OCI-LY7 (cell line): ENCODE results near the gene ZDHHC8. TPM values are rescaled to one million over a fixed set of nuclear protein-coding genes. Genes with fewer than 3 reads are reported as not detected.

Source experiments
- BruUV-seq: library from RNA; stranded (reverse); fragments of 400-500 nt; replicated peaks from 2 replicates; lab custom pipeline; 2021; lab: Mats Ljungman, UMichigan
- CTCF ChIA-PET: fragments of 300-600 bp; sonication (Branson Sonifier 250); formaldehyde crosslinking; loops from one replicate; lab custom pipeline; 2022; ENCODE audit warnings: antibody characterized with exemption; ENCODE audit not compliant: unreplicated experiment; lab: Charles Lee
- POLR2A ChIA-PET: fragments of 300-600 bp; sonication (Branson Sonifier 250); formaldehyde crosslinking; loops from one replicate; lab custom pipeline; 2022; ENCODE audit warnings: antibody characterized with exemption; lab: Charles Lee
- DNase-seq: peaks from one replicate; pipeline ENCODE4 v3.0.0-alpha.2; 2015; ENCODE audit warnings: low spot score
- H2AFZ ChIP-seq: fragments of 200-600 bp; sonication (generic), shearing (Covaris generic); 2 replicates; pipeline ENCODE4 v1.6.1; 2014; ENCODE audit warnings: mild to moderate bottlenecking, antibody characterized with exemption, low read length, moderate library complexity
- H3K27ac ChIP-seq: fragments of 200-600 bp; sonication (generic); 2 replicates; pipeline ENCODE4 v1.5.1; 2014; ENCODE audit warnings: mixed run types, low read depth, mild to moderate bottlenecking, moderate library complexity, low read length, inconsistent platforms; ENCODE audit not compliant: poor library complexity, severe bottlenecking
- H3K36me3 ChIP-seq: fragments of 200-600 bp; sonication (generic); 2 replicates; pipeline ENCODE4 v1.6.1; 2014; ENCODE audit warnings: mild to moderate bottlenecking, antibody characterized with exemption, low read length, moderate library complexity, mixed read lengths; ENCODE audit not compliant: insufficient read depth
- H3K4me1 ChIP-seq: fragments of 200-600 bp; sonication (generic); 2 replicates; pipeline ENCODE4 v1.5.1; 2014; ENCODE audit warnings: mild to moderate bottlenecking, low read length; ENCODE audit not compliant: insufficient read depth, poor library complexity, severe bottlenecking
- H3K4me2 ChIP-seq: fragments of 200-600 bp; sonication (generic); 2 replicates; pipeline ENCODE4 v1.6.1; 2014; ENCODE audit warnings: mild to moderate bottlenecking, low read length
- H3K4me3 ChIP-seq: fragments of 200-600 bp; sonication (generic); 2 replicates; pipeline ENCODE4 v1.5.1; 2014; ENCODE audit warnings: mild to moderate bottlenecking, low read depth, low read length; ENCODE audit not compliant: poor library complexity, severe bottlenecking
- H3K79me2 ChIP-seq: fragments of 200-600 bp; sonication (generic); 2 replicates; pipeline ENCODE4 v1.6.1; 2016; ENCODE audit warnings: low read depth, mild to moderate bottlenecking, low read length, moderate library complexity, mixed read lengths; ENCODE audit not compliant: insufficient read depth
- H3K9me2 ChIP-seq: fragments of 200-600 bp; sonication (generic); 2 replicates; pipeline ENCODE4 v1.6.1; 2016; ENCODE audit warnings: mild to moderate bottlenecking, low read length, mixed read lengths; ENCODE audit not compliant: insufficient read depth
- H3K9me3 ChIP-seq: fragments of 200-600 bp; sonication (generic); 2 replicates; pipeline ENCODE4 v1.6.1; 2014; ENCODE audit warnings: mild to moderate bottlenecking, mixed run types, low read length, mixed read lengths
- H4K20me1 ChIP-seq: fragments of 200-600 bp; sonication (generic); 2 replicates; pipeline ENCODE4 v1.6.1; 2014; ENCODE audit warnings: mild to moderate bottlenecking, antibody characterized with exemption, low read length, moderate library complexity, mixed read lengths; ENCODE audit not compliant: insufficient read depth
- EZH2phosphoT487 ChIP-seq: fragments of 200-600 bp; sonication (generic); IDR thresholded peaks from 2 replicates; pipeline ENCODE4 v1.6.1; 2018; ENCODE audit warnings: low read depth, borderline replicate concordance, mild to moderate bottlenecking, mixed run types, antibody characterized with exemption, low read length, moderate library complexity, mixed read lengths
- intact Hi-C: fragments of 100-400 bp; cut with micrococcal nuclease; formaldehyde crosslinking; loops from one replicate; pipeline ENCODE4 v1.10.0; 2022; ENCODE audit not compliant: unreplicated experiment
- total RNA-seq, 2 experiments: library from RNA; depleted of rRNA in 1 of 2; stranded (reverse); fragments of >200 nt in 1 of 2; shearing (Covaris generic) in 1 of 2; gene quantifications; 2 replicates each; pipeline ENCODE4 v1.2.3, GENCODE V29; 2014 to 2022
- TF ChIP-seq, protein P1 (sequence below): fragments of 200-600 bp; sonication (generic); conservative IDR thresholded peaks from 2 replicates; pipeline ENCODE4 v1.5.1; 2014; ENCODE audit warnings: mild to moderate bottlenecking, antibody characterized with exemption, low read length, moderate library complexity, mixed read lengths

Gene ZDHHC8
- total RNA-seq, 2 experiments from 2014 or later: 2.3 to 16.7 TPM

- Histone ChIP-seq H3K36me3 (no peaks in the 10 kb centered on the region), H2AFZ (no peak overlapping the region), H3K4me2 (no peak overlapping the region), H3K9me2 (no peaks in the 10 kb centered on the region), H3K27ac (no peak overlapping the region), H3K4me1 (no peaks in the 10 kb centered on the region), H3K79me2 (no peaks in the 10 kb centered on the region), H3K9me3 (no peaks in the 10 kb centered on the region), H4K20me1 (no peaks in the 10 kb centered on the region), H3K4me3 (no peak overlapping the region)
- CTCF ChIA-PET: no interaction called here
- no peak for DNase-seq
- TF ChIP-seq EZH2phosphoT487: no peak
- TF ChIP-seq, protein P1, sequence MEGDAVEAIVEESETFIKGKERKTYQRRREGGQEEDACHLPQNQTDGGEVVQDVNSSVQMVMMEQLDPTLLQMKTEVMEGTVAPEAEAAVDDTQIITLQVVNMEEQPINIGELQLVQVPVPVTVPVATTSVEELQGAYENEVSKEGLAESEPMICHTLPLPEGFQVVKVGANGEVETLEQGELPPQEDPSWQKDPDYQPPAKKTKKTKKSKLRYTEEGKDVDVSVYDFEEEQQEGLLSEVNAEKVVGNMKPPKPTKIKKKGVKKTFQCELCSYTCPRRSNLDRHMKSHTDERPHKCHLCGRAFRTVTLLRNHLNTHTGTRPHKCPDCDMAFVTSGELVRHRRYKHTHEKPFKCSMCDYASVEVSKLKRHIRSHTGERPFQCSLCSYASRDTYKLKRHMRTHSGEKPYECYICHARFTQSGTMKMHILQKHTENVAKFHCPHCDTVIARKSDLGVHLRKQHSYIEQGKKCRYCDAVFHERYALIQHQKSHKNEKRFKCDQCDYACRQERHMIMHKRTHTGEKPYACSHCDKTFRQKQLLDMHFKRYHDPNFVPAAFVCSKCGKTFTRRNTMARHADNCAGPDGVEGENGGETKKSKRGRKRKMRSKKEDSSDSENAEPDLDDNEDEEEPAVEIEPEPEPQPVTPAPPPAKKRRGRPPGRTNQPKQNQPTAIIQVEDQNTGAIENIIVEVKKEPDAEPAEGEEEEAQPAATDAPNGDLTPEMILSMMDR: no peak
- POLR2A ChIA-PET: no interaction called here
- intact Hi-C loops: no loop called here
- no TSS peak for BruUV-seq
Observed at GRCh38 chr22:20177217-20177911, 45.8 kb downstream of the ZDHHC8 start.

GRCh38 chr22:20178075-20178914, 46.7 kb downstream of the ZDHHC8 start:
- CTCF ChIA-PET: no interaction called here
- Histone ChIP-seq H3K4me2 (no peak overlapping the region), H3K9me2 (no peaks in the 10 kb centered on the region), H3K27ac (no peak overlapping the region), H4K20me1 (no peaks in the 10 kb centered on the region), H3K36me3 (no peaks in the 10 kb centered on the region), H2AFZ (no peak overlapping the region), H3K79me2 (no peaks in the 10 kb centered on the region), H3K9me3 (no peaks in the 10 kb centered on the region), H3K4me3 (no peak overlapping the region), H3K4me1 (no peaks in the 10 kb centered on the region)
- POLR2A ChIA-PET: no interaction called here
- intact Hi-C loops: no loop called here
- DNase-seq: no peak
- no TSS peak for BruUV-seq
- TF ChIP-seq EZH2phosphoT487: no peak
- TF ChIP-seq, protein P1: no peak

DNA sequence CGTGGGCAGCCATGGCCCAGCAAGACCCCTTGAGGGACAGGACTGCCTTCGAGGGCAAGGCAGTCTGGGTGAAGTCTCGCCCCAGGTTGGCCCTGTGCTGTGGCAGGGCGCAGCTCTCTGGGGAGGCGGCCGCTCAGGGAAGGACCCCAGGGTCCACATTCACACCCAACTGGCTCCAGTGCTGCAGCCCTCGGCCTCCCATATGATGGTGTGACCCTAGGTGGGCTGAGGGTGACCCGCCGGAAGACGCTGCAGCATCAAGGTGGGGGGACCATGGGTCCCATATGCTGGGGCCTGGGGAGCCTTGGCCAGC, 47.3 kb downstream of the ZDHHC8 start:
- Histone ChIP-seq H4K20me1 (no peaks in the 10 kb centered on the region), H3K4me1 (no peaks in the 10 kb centered on the region), H3K9me2 (no peaks in the 10 kb centered on the region), H3K4me2 (no peak overlapping the region), H3K36me3 (no peaks in the 10 kb centered on the region), H3K4me3 (no peak overlapping the region), H3K27ac (no peak overlapping the region), H2AFZ (no peak overlapping the region), H3K79me2 (no peaks in the 10 kb centered on the region), H3K9me3 (no peaks in the 10 kb centered on the region)
- DNase-seq: no peak
- TF ChIP-seq EZH2phosphoT487: no peak
- TF ChIP-seq, protein P1: no peak
- ChIA-PET POLR2A (no interaction called here), CTCF (no interaction called here)
- intact Hi-C loops: no loop called here
- no TSS peak for BruUV-seq
